IMR-90 (cell line): ENCODE results near the gene GRK5. TPM values are rescaled to one million over a fixed set of nuclear protein-coding genes. Genes with fewer than 3 reads are reported as not detected.

Source experiments
- ATAC-seq: fragments of 200-7000 bp; cut with Tn5 transposase; 2 replicates; pipeline ENCODE4 v1.9.1; 2020; ENCODE audit warnings: low read depth, mild to moderate bottlenecking, moderate library complexity
- BruUV-seq: library from RNA; stranded (reverse); fragments of 400-500 nt; replicated peaks from 2 replicates; lab custom pipeline; 2021; lab: Mats Ljungman, UMichigan
- CTCF ChIA-PET: fragments of 300-600 bp; formaldehyde crosslinking; extraction: SDS; loops from one replicate; lab custom pipeline; 2021; ENCODE audit warnings: antibody characterized with exemption; lab: Yijun Ruan, JAX
- POLR2A ChIA-PET: fragments of 300-600 bp; sonication (Branson Sonifier 250); formaldehyde crosslinking; loops from one replicate; lab custom pipeline; 2022; ENCODE audit warnings: antibody characterized with exemption; ENCODE audit not compliant: unreplicated experiment; lab: Charles Lee
- DNase-seq: peaks from one replicate; pipeline ENCODE4 v3.0.0; 2013
- H2AFZ ChIP-seq: replicated peaks from 2 replicates; pipeline ENCODE3; 2013; ENCODE audit warnings: low read length, mild to moderate bottlenecking; ENCODE audit not compliant: poor library complexity
- H2AK5ac ChIP-seq: 2 replicates; pipeline ENCODE4 v1.6.1; 2013; ENCODE audit warnings: low read depth, low read length, inconsistent platforms
- H2AK9ac ChIP-seq: replicated peaks from 2 replicates; pipeline ENCODE3; 2013; ENCODE audit warnings: mild to moderate bottlenecking, low read depth, low read length, moderate library complexity; ENCODE audit not compliant: poor library complexity
- H2BK120ac ChIP-seq: 2 replicates; pipeline ENCODE4 v1.6.1; 2013; ENCODE audit warnings: low read depth, low read length, inconsistent platforms
- H2BK15ac ChIP-seq: 3 replicates; pipeline ENCODE4 v1.6.1; 2013; ENCODE audit warnings: low read depth, low read length, inconsistent platforms
- H2BK20ac ChIP-seq: 2 replicates; pipeline ENCODE4 v1.6.1; 2013; ENCODE audit warnings: low read depth, mild to moderate bottlenecking, inconsistent platforms, low read length, moderate library complexity
- H2BK5ac ChIP-seq: 2 replicates; pipeline ENCODE4 v1.6.1; 2013; ENCODE audit warnings: mild to moderate bottlenecking, low read depth, low read length, inconsistent platforms; ENCODE audit not compliant: poor library complexity, severe bottlenecking
- H3K14ac ChIP-seq: replicated peaks from 2 replicates; pipeline ENCODE4 v1.6.1; 2013; ENCODE audit warnings: low read depth, low read length, inconsistent platforms
- H3K18ac ChIP-seq: 2 replicates; pipeline ENCODE4 v1.6.1; 2013; ENCODE audit warnings: low read depth, low read length, control low read depth
- H3K23ac ChIP-seq: 2 replicates; pipeline ENCODE4 v1.6.1; 2013; ENCODE audit warnings: low read depth, low read length, inconsistent platforms
- H3K27ac ChIP-seq: 2 replicates; pipeline ENCODE4 v1.5.1; 2013; ENCODE audit warnings: mild to moderate bottlenecking, control low read depth, low read length; ENCODE audit not compliant: insufficient read depth
- H3K27me3 ChIP-seq: 2 replicates; pipeline ENCODE4 v1.6.1; 2013; ENCODE audit warnings: low read length; ENCODE audit not compliant: control insufficient read depth, insufficient read depth
- H3K36me3 ChIP-seq: 2 replicates; pipeline ENCODE4 v1.6.1; 2013; ENCODE audit warnings: low read length, mixed read lengths; ENCODE audit not compliant: control insufficient read depth, insufficient read depth
- H3K4ac ChIP-seq: 2 replicates; pipeline ENCODE4 v1.6.1; 2013; ENCODE audit warnings: low read depth, low read length, inconsistent platforms
- H3K4me1 ChIP-seq: 2 replicates; pipeline ENCODE4 v1.6.1; 2013; ENCODE audit warnings: low read length, mixed read lengths; ENCODE audit not compliant: control insufficient read depth, insufficient read depth
- H3K4me2 ChIP-seq: 2 replicates; pipeline ENCODE4 v1.6.1; 2013; ENCODE audit warnings: low read depth, mild to moderate bottlenecking, control low read depth, low read length, moderate library complexity
- H3K4me3 ChIP-seq: 2 replicates; pipeline ENCODE4 v1.5.1; 2013; ENCODE audit warnings: low read depth, mild to moderate bottlenecking, control low read depth, low read length, moderate library complexity; ENCODE audit not compliant: insufficient read depth
- H3K56ac ChIP-seq: 2 replicates; pipeline ENCODE4 v1.6.1; 2013; ENCODE audit warnings: low read length, inconsistent platforms; ENCODE audit not compliant: insufficient read depth; ENCODE audit errors: extremely low read depth
- H3K79me1 ChIP-seq, 2 experiments: 2 replicates each; pipeline ENCODE4 v1.6.1; 2013; ENCODE audit warnings: low read length in 2 of 2, inconsistent platforms in 1 of 2, low read depth in 1 of 2
- H3K9ac ChIP-seq: 2 replicates; pipeline ENCODE4 v1.6.1; 2013; ENCODE audit warnings: low read depth, low read length, control low read depth
- H3K9me1 ChIP-seq: 2 replicates; pipeline ENCODE4 v1.6.1; 2013; ENCODE audit warnings: low read length, inconsistent platforms; ENCODE audit not compliant: insufficient read depth
- H3K9me3 ChIP-seq: 2 replicates; pipeline ENCODE4 v1.6.1; 2013; ENCODE audit warnings: low read length; ENCODE audit not compliant: control insufficient read depth, insufficient read depth
- H4K20me1 ChIP-seq: 2 replicates; pipeline ENCODE4 v1.6.1; 2013; ENCODE audit warnings: low read length, inconsistent platforms; ENCODE audit not compliant: insufficient read depth
- H4K5ac ChIP-seq: 2 replicates; pipeline ENCODE4 v1.6.1; 2013; ENCODE audit warnings: mild to moderate bottlenecking, low read depth, low read length, control low read depth
- H4K8ac ChIP-seq, 2 experiments: 2 replicates each; pipeline ENCODE4 v1.6.1; 2013; ENCODE audit warnings: low read depth in 2 of 2, low read length in 2 of 2, control low read depth in 1 of 2, inconsistent platforms in 1 of 2
- H4K91ac ChIP-seq: 2 replicates; pipeline ENCODE4 v1.6.1; 2013; ENCODE audit warnings: low read depth, low read length, inconsistent platforms; ENCODE audit not compliant: insufficient read depth
- BHLHE40 ChIP-seq: fragments of 150-350 bp; IDR thresholded peaks from 2 replicates; pipeline ENCODE4 v1.6.1; 2016; ENCODE audit warnings: mild to moderate bottlenecking, low read depth, low read length
- CEBPB ChIP-seq: IDR thresholded peaks from 2 replicates; pipeline ENCODE4 v1.6.1; 2012; ENCODE audit warnings: low read depth, low read length, improper control_type of control experiment
- CHD1 ChIP-seq: IDR thresholded peaks from 2 replicates; pipeline ENCODE4 v1.6.1; 2012; ENCODE audit warnings: low read depth, low read length, improper control_type of control experiment
- FOS ChIP-seq: fragments of 150-350 bp; IDR thresholded peaks from 2 replicates; pipeline ENCODE4 v1.6.1; 2016; ENCODE audit warnings: low read depth, low read length
- MAFK ChIP-seq: IDR thresholded peaks from 2 replicates; pipeline ENCODE4 v1.6.1; 2012; ENCODE audit warnings: low read depth, low read length, improper control_type of control experiment
- MAZ ChIP-seq: IDR thresholded peaks from 2 replicates; pipeline ENCODE4 v1.6.1; 2012; ENCODE audit warnings: low read depth, mild to moderate bottlenecking, low read length, improper control_type of control experiment, moderate library complexity, borderline replicate concordance
- MXI1 ChIP-seq: IDR thresholded peaks from 2 replicates; pipeline ENCODE4 v1.6.1; 2012; ENCODE audit warnings: low read depth, mild to moderate bottlenecking, low read length, moderate library complexity, borderline replicate concordance
- NFE2L2 ChIP-seq: fragments of 150-350 bp; IDR thresholded peaks from 2 replicates; pipeline ENCODE4 v1.6.1; 2016; ENCODE audit warnings: low read depth, mild to moderate bottlenecking, low read length
- POLR2A ChIP-seq: IDR thresholded peaks from 2 replicates; pipeline ENCODE4 v1.6.1; 2012; ENCODE audit warnings: mild to moderate bottlenecking, low read depth, low read length
- RAD21 ChIP-seq: IDR thresholded peaks from 2 replicates; pipeline ENCODE4 v1.6.1; 2012; ENCODE audit warnings: low read length, improper control_type of control experiment
- RCOR1 ChIP-seq: IDR thresholded peaks from 2 replicates; pipeline ENCODE4 v1.6.1; 2012; ENCODE audit warnings: mild to moderate bottlenecking, low read length, improper control_type of control experiment; ENCODE audit not compliant: insufficient replicate concordance
- RFX5 ChIP-seq: IDR thresholded peaks from 2 replicates; pipeline ENCODE4 v1.8.0; 2012; ENCODE audit warnings: low read depth, mild to moderate bottlenecking, low read length, moderate library complexity
- SMC3 ChIP-seq: fragments of 150-350 bp; IDR thresholded peaks from 2 replicates; pipeline ENCODE4 v1.6.1; 2016; ENCODE audit warnings: low read depth, mild to moderate bottlenecking, antibody characterized with exemption, low read length, moderate library complexity
- WGBS, 2 experiments: methylation state at CpG; one replicate each; pipeline versions ENCODE4 v1.1.5 to v1.1.7; 2013; ENCODE audit warnings: missing lambda C conversion rate in 2 of 2; ENCODE audit not compliant: insufficient read length in 1 of 2; ENCODE audit errors: extremely low coverage in 2 of 2; 5-methylcytosine and 5-hydroxymethylcytosine counted together
- dilution Hi-C: fragments of 300-500 bp; cut with HindIII; formaldehyde crosslinking; loops from one replicate; pipeline ENCODE4 v1.14.3; 2018; ENCODE audit warnings: low sequenced_read_pairs; ENCODE audit not compliant: unreplicated experiment
- in situ Hi-C: fragments of 300-500 bp; cut with MboI; formaldehyde crosslinking; loops from 3 replicates; pipeline ENCODE4 v1.14.3; 2019; ENCODE audit warnings: low sequenced_read_pairs, inconsistent platforms, mixed read lengths
- intact Hi-C: fragments of 100-400 bp; cut with micrococcal nuclease; formaldehyde crosslinking; loops from 2 replicates; pipeline ENCODE4 v1.10.0; 2022
- polyA plus RNA-seq, 3 experiments: library from polyadenylated mRNA; depleted of rRNA; stranded (reverse); fragments of >200 nt; gene quantifications; 2 replicates each; pipeline ENCODE4 v1.2.3, GENCODE V29; 2012; ENCODE audit warnings: low replicate concordance in 1 of 3
- total RNA-seq: library from RNA; depleted of rRNA; stranded (reverse); fragments of >200 nt; gene quantifications from 2 replicates; pipeline ENCODE4 v1.2.3, GENCODE V29; 2012
- TF ChIP-seq, protein P1 (sequence below): fragments of 150-350 bp; IDR thresholded peaks from 2 replicates; pipeline ENCODE4 v1.6.1; 2017; ENCODE audit warnings: mild to moderate bottlenecking, antibody characterized with exemption, low read length, low read depth
- TF ChIP-seq, protein P2 (sequence below): fragments of 150-350 bp; IDR thresholded peaks from 2 replicates; pipeline ENCODE4 v1.6.1; 2016; ENCODE audit warnings: low read depth, mild to moderate bottlenecking, low read length, moderate library complexity, borderline replicate concordance
- TF ChIP-seq, protein P3 (sequence below): conservative IDR thresholded peaks from 2 replicates; pipeline ENCODE4 v1.5.1; 2012; ENCODE audit warnings: mild to moderate bottlenecking, low read depth, low read length, improper control_type of control experiment

GRK5 gene
- total and polyA plus RNA-seq, 2 of the 4 experiments (the other 2 are of a cell fraction), result 12.9 to 16.3 TPM

DNA sequence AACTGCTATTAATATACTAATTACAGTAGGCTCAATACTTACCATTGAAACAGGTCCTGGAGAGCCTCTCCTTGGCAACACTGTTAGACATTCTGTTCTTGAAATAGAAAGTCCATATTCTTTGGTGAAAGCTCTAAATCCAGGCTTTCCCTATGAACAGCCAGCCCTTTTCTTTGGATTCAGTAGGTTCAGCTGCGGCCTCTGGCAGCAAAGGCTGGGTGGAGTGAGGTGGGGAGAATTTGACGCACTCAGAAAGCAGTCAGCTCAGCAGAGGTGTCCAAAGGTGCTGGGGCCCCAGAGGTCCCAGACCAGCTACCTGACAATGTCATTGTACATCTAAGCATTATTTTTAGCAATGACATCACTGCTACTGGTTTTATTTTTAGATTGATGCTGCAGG, 146.1 kb downstream of the GRK5 start:
- Histone ChIP-seq H3K4me1 (peaks cover 25% of the 10 kb centered on the region), H3K4me2 (no peak overlapping the region), H3K9me1 (peaks cover 4% of the 10 kb centered on the region; the same call in 1 of the 2 replicates), H2BK120ac (no peak overlapping the region), H4K8ac (no peak overlapping the region), H2BK5ac (no peak overlapping the region), H3K23ac (no peak overlapping the region), H3K14ac (no peak overlapping the region), H3K18ac (no peak overlapping the region), H4K5ac (no peak overlapping the region), H4K91ac (no peak overlapping the region), H2AFZ (no peak overlapping the region), H3K27ac (no peak overlapping the region), H3K4me3 (no peak overlapping the region), H3K9ac (no peak overlapping the region), H2BK20ac (no peak overlapping the region), H2AK5ac (no peak overlapping the region), H3K27me3 (no peaks in the 10 kb centered on the region), H2BK15ac (no peak overlapping the region), H3K4ac (no peak overlapping the region), H3K56ac (no peak overlapping the region), H3K79me1 (peaks cover 24 to 78% of the 10 kb centered on the region in 2 experiments), H4K20me1 (peaks cover 51% of the 10 kb centered on the region), H3K36me3 (peaks cover 25% of the 10 kb centered on the region), H2AK9ac (no peak overlapping the region), H3K9me3 (peaks cover 6% of the 10 kb centered on the region; the same call in 1 of the 2 replicates)
- CTCF ChIA-PET, result no interaction called here
- WGBS, 2 experiments, result no CpG with 5 or more reads among the region's 2 CpGs
- intact Hi-C loops, result no loop called here
- DNase-seq, result no peak
- BruUV-seq, result no TSS peak
- in situ Hi-C loops, result no loop called here
- POLR2A ChIA-PET, result no interaction called here
- no peak for ATAC-seq
- no peak for TF ChIP-seq MAFK
- TF ChIP-seq, protein P1, sequence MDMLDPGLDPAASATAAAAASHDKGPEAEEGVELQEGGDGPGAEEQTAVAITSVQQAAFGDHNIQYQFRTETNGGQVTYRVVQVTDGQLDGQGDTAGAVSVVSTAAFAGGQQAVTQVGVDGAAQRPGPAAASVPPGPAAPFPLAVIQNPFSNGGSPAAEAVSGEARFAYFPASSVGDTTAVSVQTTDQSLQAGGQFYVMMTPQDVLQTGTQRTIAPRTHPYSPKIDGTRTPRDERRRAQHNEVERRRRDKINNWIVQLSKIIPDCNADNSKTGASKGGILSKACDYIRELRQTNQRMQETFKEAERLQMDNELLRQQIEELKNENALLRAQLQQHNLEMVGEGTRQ, result no peak
- TF ChIP-seq RCOR1, result no peak
- no peak for TF ChIP-seq MAZ
- no peak for TF ChIP-seq CEBPB
- TF ChIP-seq BHLHE40, result no peak
- no peak for TF ChIP-seq MXI1
- TF ChIP-seq SMC3, result no peak
- no peak for TF ChIP-seq FOS
- TF ChIP-seq POLR2A, result no peak
- TF ChIP-seq, protein P2, sequence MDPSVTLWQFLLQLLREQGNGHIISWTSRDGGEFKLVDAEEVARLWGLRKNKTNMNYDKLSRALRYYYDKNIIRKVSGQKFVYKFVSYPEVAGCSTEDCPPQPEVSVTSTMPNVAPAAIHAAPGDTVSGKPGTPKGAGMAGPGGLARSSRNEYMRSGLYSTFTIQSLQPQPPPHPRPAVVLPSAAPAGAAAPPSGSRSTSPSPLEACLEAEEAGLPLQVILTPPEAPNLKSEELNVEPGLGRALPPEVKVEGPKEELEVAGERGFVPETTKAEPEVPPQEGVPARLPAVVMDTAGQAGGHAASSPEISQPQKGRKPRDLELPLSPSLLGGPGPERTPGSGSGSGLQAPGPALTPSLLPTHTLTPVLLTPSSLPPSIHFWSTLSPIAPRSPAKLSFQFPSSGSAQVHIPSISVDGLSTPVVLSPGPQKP, result no peak
- TF ChIP-seq, protein P3, sequence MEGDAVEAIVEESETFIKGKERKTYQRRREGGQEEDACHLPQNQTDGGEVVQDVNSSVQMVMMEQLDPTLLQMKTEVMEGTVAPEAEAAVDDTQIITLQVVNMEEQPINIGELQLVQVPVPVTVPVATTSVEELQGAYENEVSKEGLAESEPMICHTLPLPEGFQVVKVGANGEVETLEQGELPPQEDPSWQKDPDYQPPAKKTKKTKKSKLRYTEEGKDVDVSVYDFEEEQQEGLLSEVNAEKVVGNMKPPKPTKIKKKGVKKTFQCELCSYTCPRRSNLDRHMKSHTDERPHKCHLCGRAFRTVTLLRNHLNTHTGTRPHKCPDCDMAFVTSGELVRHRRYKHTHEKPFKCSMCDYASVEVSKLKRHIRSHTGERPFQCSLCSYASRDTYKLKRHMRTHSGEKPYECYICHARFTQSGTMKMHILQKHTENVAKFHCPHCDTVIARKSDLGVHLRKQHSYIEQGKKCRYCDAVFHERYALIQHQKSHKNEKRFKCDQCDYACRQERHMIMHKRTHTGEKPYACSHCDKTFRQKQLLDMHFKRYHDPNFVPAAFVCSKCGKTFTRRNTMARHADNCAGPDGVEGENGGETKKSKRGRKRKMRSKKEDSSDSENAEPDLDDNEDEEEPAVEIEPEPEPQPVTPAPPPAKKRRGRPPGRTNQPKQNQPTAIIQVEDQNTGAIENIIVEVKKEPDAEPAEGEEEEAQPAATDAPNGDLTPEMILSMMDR, result no peak
- TF ChIP-seq NFE2L2, result no peak
- TF ChIP-seq RFX5, result no peak
- no peak for TF ChIP-seq RAD21
- no peak for TF ChIP-seq CHD1
- dilution Hi-C loops, result no loop called here
